Caco-2 (cell line): Measurements from ENCODE around the gene FIBP. TPM values are rescaled to one million over a fixed set of nuclear protein-coding genes. Genes with fewer than 3 reads are reported as not detected.

ENCODE experiments used
- BruUV-seq: library from RNA; stranded (reverse); fragments of 400-500 nt; replicated peaks from 2 replicates; lab custom pipeline; 2021; lab: Mats Ljungman, UMichigan
- CTCF ChIA-PET: fragments of 300-600 bp; sonication (Branson Sonifier 250); formaldehyde crosslinking; loops from one replicate; lab custom pipeline; 2022; ENCODE audit warnings: antibody characterized with exemption; lab: Charles Lee
- POLR2A ChIA-PET: fragments of 300-600 bp; sonication (Branson Sonifier 250); formaldehyde crosslinking; loops from one replicate; lab custom pipeline; 2022; ENCODE audit warnings: antibody characterized with exemption; lab: Charles Lee
- DNase-seq, 2 experiments: peaks; one replicate each; pipeline versions ENCODE4 v3.0.0 to v3.0.0-alpha.2; 2020 to 2022
- H3K27me3 ChIP-seq: replicated peaks from 2 replicates; pipeline ENCODE4 v1.6.0; 2011; ENCODE audit warnings: low read length; ENCODE audit not compliant: control insufficient read depth, insufficient read depth
- H3K36me3 ChIP-seq: 2 replicates; pipeline ENCODE4 v1.5.1; 2011; ENCODE audit warnings: low read length; ENCODE audit not compliant: control insufficient read depth, insufficient read depth
- H3K4me1 ChIP-seq: fragments of 250-450 bp; sonication (Bioruptor Pico); 2 replicates; pipeline ENCODE4 v1.5.1; 2020; ENCODE audit warnings: mild to moderate bottlenecking
- H3K4me3 ChIP-seq: 2 replicates; pipeline ENCODE4 v1.5.1; 2011; ENCODE audit warnings: low read depth, mild to moderate bottlenecking, control low read depth, low read length
- H3K9me3 ChIP-seq: fragments of 250-450 bp; sonication (Bioruptor Pico); 2 replicates; pipeline ENCODE4 v1.5.1; 2020; ENCODE audit warnings: mild to moderate bottlenecking, moderate library complexity
- H3K27ac Mint-ChIP-seq: one replicate; pipeline ENCODE4 v1.8.0; 2022; ENCODE audit warnings: mixed read lengths; ENCODE audit not compliant: unreplicated experiment
- H3K27me3 Mint-ChIP-seq: one replicate; pipeline ENCODE4 v1.8.0; 2022; ENCODE audit warnings: mixed read lengths; ENCODE audit not compliant: insufficient read depth, unreplicated experiment
- H3K36me3 Mint-ChIP-seq: one replicate; pipeline ENCODE4 v1.8.0; 2022; ENCODE audit warnings: mild to moderate bottlenecking, mixed read lengths; ENCODE audit not compliant: insufficient read depth, unreplicated experiment
- H3K4me1 Mint-ChIP-seq: one replicate; pipeline ENCODE4 v1.8.0; 2022; ENCODE audit warnings: low read depth, mixed read lengths; ENCODE audit not compliant: unreplicated experiment
- H3K4me3 Mint-ChIP-seq: one replicate; pipeline ENCODE4 v1.8.0; 2022; ENCODE audit warnings: mild to moderate bottlenecking, moderate library complexity, mixed read lengths; ENCODE audit not compliant: unreplicated experiment
- H3K9me3 Mint-ChIP-seq: one replicate; pipeline ENCODE4 v1.8.0; 2022; ENCODE audit warnings: mixed read lengths; ENCODE audit not compliant: unreplicated experiment
- CTCF ChIP-seq, 2 experiments: fragments of 200-600 bp in 1 of 2; IDR thresholded peaks; 1 replicate in 1 of 2; 2 replicates in 1 of 2; pipeline versions ENCODE4 v1.5.1 to v1.8.0; 2011 to 2022; ENCODE audit warnings: antibody characterized with exemption in 1 of 2, control low read depth in 1 of 2, inconsistent platforms in 1 of 2, low read depth in 1 of 2, low read length in 1 of 2, mild to moderate bottlenecking in 1 of 2, moderate library complexity in 1 of 2; ENCODE audit not compliant: insufficient read depth in 1 of 2, severe bottlenecking in 1 of 2, unreplicated experiment in 1 of 2
- intact Hi-C: fragments of 100-400 bp; cut with micrococcal nuclease; formaldehyde crosslinking; loops from one replicate; pipeline ENCODE4 v1.10.0; 2022; ENCODE audit not compliant: unreplicated experiment
- total RNA-seq: library from RNA; stranded (reverse); gene quantifications from 2 replicates; pipeline ENCODE4 v1.2.3, GENCODE V29; 2022

FIBP gene
- total RNA-seq, 1 experiment from 2014 or later, result 61.5 TPM

GRCh38 chr11:65867284-65868071 lies 20.8 kb downstream of the FIBP start:
- H3K27me3 ChIP-seq, result no peaks in the 10 kb centered on the region
- ChIA-PET CTCF (interaction anchor here (4.3 kb wide), 1 partner anchor 21 kb away, joined by 37 read pairs; the partner anchor contains the start of gene FIBP), POLR2A (interaction anchor here (2.2 kb wide), 1 partner anchor 8 kb away, joined by 9 read pairs; no protein-coding TSS in a partner anchor)
- Mint-ChIP-seq H3K36me3 (peaks cover 55% of the 10 kb centered on the region), H3K27me3 (no peaks in the 10 kb centered on the region), H3K4me3 (no peak overlapping the region), H3K9me3 (no peaks in the 10 kb centered on the region), H3K27ac (no peak overlapping the region), H3K4me1 (no peaks in the 10 kb centered on the region)
- no peaks in the 10 kb centered on the region for H3K4me1 ChIP-seq
- H3K36me3 ChIP-seq, result no peaks in the 10 kb centered on the region
- TF ChIP-seq CTCF (IDR thresholded peaks at IDR 0.05; ENCODE audit: insufficient read depth in 1 of 2, low read depth in 1 of 2, low read length in 1 of 2, severe bottlenecking in 1 of 2, unreplicated experiment in 1 of 2), result no peak
- H3K4me3 ChIP-seq, result no peak overlapping the region
- DNase-seq, result no peak
- intact Hi-C loops, result no loop called here
- H3K9me3 ChIP-seq, result no peaks in the 10 kb centered on the region
- no TSS peak for BruUV-seq

GRCh38 chr11:65866509-65867283 lies 21.6 kb downstream of the FIBP start:
- no peak for DNase-seq
- Histone ChIP-seq H3K4me3 (no peak overlapping the region), H3K4me1 (peaks cover 2% of the 10 kb centered on the region), H3K27me3 (no peaks in the 10 kb centered on the region), H3K9me3 (no peaks in the 10 kb centered on the region), H3K36me3 (no peaks in the 10 kb centered on the region)
- POLR2A ChIA-PET, result no interaction called here
- no peak for TF ChIP-seq CTCF (IDR thresholded peaks at IDR 0.05; ENCODE audit: insufficient read depth in 1 of 2, low read depth in 1 of 2, low read length in 1 of 2, severe bottlenecking in 1 of 2, unreplicated experiment in 1 of 2)
- Mint-ChIP-seq H3K27ac (no peak overlapping the region), H3K4me1 (no peaks in the 10 kb centered on the region), H3K4me3 (no peak overlapping the region), H3K27me3 (no peaks in the 10 kb centered on the region), H3K9me3 (no peaks in the 10 kb centered on the region), H3K36me3 (peaks cover 52% of the 10 kb centered on the region)
- BruUV-seq, result no TSS peak
- CTCF ChIA-PET, result no interaction called here
- intact Hi-C loops, result no loop called here

GRCh38 chr11:65865550-65866172 lies 22.6 kb downstream of the FIBP start:
- no TSS peak for BruUV-seq
- peaks cover 8% of the 10 kb centered on the region for H3K4me1 ChIP-seq
- intact Hi-C loops, result no loop called here
- H3K36me3 Mint-ChIP-seq, result peaks cover 52% of the 10 kb centered on the region
- H3K4me3 Mint-ChIP-seq, result no peak overlapping the region
- H3K27ac Mint-ChIP-seq, result no peak overlapping the region
- no peaks in the 10 kb centered on the region for H3K27me3 ChIP-seq
- H3K9me3 ChIP-seq, result no peaks in the 10 kb centered on the region
- no peaks in the 10 kb centered on the region for H3K4me1 Mint-ChIP-seq
- ChIA-PET CTCF (no interaction called here), POLR2A (interaction anchor here (0.7 kb wide), 2 partner anchors 7 to 65 kb away, joined by 3 read pairs; no protein-coding TSS in a partner anchor)
- TF ChIP-seq CTCF (IDR thresholded peaks at IDR 0.05; ENCODE audit: insufficient read depth in 1 of 2, low read depth in 1 of 2, low read length in 1 of 2, severe bottlenecking in 1 of 2, unreplicated experiment in 1 of 2), result no peak
- H3K4me3 ChIP-seq, result no peak overlapping the region
- DNase-seq, result no peak
- no peaks in the 10 kb centered on the region for H3K9me3 Mint-ChIP-seq
- H3K27me3 Mint-ChIP-seq, result no peaks in the 10 kb centered on the region
- no peaks in the 10 kb centered on the region for H3K36me3 ChIP-seq
